LNCaP clone FGC (cell line): ENCODE measurements around the gene ZNF827.
A peak's percentile ranks its signal among the peaks of the same experiment; 100 is the strongest.

Source experiments
- DNase-seq: peaks from one replicate; pipeline ENCODE4 v3.0.0-alpha.2; 2011; ENCODE audit warnings: low read depth
- H3K4me3 ChIP-seq: 2 replicates; pipeline ENCODE4 v1.5.1; 2011; ENCODE audit warnings: mild to moderate bottlenecking, low read depth, low read length, control low read depth
- CTCF ChIP-seq: IDR thresholded peaks from 2 replicates; pipeline ENCODE4 v1.5.1; 2012; ENCODE audit warnings: mild to moderate bottlenecking; ENCODE audit not compliant: control insufficient read depth, insufficient read depth; ENCODE audit errors: extremely low read depth

ZNF827 gene, protein sequence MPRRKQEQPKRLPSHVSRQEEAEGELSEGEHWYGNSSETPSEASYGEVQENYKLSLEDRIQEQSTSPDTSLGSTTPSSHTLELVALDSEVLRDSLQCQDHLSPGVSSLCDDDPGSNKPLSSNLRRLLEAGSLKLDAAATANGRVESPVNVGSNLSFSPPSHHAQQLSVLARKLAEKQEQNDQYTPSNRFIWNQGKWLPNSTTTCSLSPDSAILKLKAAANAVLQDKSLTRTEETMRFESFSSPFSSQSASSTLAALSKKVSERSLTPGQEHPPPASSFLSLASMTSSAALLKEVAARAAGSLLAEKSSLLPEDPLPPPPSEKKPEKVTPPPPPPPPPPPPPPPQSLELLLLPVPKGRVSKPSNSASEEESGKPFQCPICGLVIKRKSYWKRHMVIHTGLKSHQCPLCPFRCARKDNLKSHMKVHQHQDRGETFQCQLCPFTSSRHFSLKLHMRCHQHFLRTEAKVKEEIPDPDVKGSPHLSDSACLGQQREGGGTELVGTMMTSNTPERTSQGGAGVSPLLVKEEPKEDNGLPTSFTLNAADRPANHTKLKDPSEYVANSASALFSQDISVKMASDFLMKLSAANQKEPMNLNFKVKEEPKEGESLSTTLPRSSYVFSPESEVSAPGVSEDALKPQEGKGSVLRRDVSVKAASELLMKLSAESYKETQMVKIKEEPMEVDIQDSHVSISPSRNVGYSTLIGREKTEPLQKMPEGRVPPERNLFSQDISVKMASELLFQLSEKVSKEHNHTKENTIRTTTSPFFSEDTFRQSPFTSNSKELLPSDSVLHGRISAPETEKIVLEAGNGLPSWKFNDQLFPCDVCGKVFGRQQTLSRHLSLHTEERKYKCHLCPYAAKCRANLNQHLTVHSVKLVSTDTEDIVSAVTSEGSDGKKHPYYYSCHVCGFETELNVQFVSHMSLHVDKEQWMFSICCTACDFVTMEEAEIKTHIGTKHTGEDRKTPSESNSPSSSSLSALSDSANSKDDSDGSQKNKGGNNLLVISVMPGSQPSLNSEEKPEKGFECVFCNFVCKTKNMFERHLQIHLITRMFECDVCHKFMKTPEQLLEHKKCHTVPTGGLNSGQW

DNA sequence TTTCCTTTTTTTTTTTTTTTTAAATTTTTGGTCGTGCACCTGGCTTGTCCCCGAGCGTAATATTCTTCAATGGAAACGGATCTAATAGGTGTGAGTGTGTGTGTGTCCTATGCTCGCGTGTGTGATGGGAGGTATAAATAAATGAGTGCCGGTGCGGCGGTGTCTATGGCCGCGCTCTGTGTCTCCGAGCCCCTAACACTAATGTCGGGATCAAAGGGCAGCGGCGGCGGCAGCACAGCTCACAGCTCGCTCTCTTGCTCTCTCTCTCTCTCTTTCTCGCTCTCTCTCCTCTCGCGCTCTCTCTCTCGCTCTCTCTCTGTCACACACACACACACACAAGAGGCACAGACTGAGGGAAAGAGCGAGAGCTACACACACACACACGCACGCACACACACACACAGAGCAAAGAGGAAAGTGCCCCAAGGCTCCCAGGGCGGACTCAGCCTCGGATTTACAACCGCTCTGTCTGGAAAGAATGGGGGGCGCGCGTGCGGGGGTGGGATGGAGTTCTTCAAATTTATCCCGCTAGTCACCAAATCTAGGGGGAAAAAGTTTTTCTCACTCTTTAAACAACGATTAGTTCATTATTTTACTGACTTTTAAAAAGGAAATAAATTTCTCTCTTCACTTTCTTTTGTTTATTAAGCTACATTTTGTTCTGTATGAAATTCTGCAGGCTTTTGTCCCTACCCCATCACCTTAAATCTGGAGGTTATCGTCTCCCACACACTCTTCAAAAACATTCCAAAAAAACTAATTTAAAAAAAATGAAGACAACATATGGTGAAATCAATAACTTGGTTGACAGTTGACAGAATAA, at the start of gene ZNF827:
Gene ZNF827 (minus strand): TSS at position 206 of the 823 bp plus-strand sequence. CDS start 416 bp downstream, outside the sequence.
- no peak for DNase-seq
- peak within 1 kb of the TSS; percentile 85 for H3K4me3 ChIP-seq
- no peak for TF ChIP-seq CTCF

DNA sequence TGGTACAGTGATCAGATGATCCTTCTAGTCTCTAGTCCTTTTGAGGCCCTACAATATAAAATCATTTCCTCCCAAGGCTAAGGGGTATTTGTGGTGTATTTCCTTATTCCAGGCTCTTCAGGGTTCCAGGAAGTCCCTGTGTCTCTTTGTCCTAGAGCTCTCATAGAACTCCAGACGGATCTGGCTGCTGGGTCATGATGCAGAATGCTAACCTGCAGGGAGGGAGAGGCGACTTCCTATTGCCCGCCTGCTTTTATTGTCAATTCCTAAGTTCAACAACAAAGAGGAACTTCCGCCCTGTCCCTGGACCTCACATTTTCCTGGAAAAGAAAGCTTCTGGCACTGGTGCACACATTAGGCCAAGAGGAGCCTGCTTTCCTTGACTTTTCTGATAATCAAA, 45.9 kb upstream of the ZNF827 start:
- DNase-seq: no peak
- TF ChIP-seq CTCF: no peak
- no peak overlapping the region for H3K4me3 ChIP-seq

DNA sequence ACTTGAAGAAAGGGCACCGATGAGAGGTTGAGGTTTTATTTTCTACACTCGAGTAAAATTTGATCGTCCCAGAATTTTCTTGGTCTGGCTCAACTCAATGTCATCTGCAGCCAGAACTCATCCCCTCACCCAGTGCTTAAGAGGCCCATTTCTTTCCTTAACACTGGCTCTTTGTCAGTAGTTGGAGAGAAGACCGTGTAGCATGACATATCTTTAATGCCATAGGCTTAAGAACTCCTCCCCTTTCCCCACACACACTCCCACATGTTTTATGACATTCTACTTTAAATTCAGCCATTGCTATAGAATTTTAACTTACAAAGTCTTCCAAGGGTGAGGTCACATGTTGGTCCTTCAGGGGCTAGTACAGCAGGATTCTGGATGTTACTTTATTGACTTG, 44.2 kb upstream of the ZNF827 start:
- no peak for TF ChIP-seq CTCF
- H3K4me3 ChIP-seq: no peak overlapping the region
- DNase-seq: no peak

- no peak for DNase-seq
- no peak for TF ChIP-seq CTCF
- no peak overlapping the region for H3K4me3 ChIP-seq
Measured at GRCh38 chr4:145979160-145979559, 40.5 kb upstream of the ZNF827 start.

GRCh38 chr4:145976680-145977079, 38.1 kb upstream of the ZNF827 start:
- DNase-seq: no peak
- no peak overlapping the region for H3K4me3 ChIP-seq
- no peak for TF ChIP-seq CTCF

GRCh38 chr4:145960012-145960411, 21.4 kb upstream of the ZNF827 start:
- no peak for TF ChIP-seq CTCF
- no peak for DNase-seq
- H3K4me3 ChIP-seq: no peak overlapping the region
